BLaER1 (cell line): Measurements from ENCODE around the gene CHADL.

Experiments used
- H3K27ac ChIP-seq: shearing (Covaris generic); formaldehyde crosslinking; 2 replicates; pipeline ENCODE4 v1.8.1; 2022
- H3K27me3 ChIP-seq: shearing (Covaris generic); formaldehyde crosslinking; 2 replicates; pipeline ENCODE4 v1.8.1; 2022
- H3K36me3 ChIP-seq: shearing (Covaris generic); formaldehyde crosslinking; 2 replicates; pipeline ENCODE4 v1.8.1; 2022
- H3K4me1 ChIP-seq: shearing (Covaris generic); formaldehyde crosslinking; 2 replicates; pipeline ENCODE4 v1.8.1; 2022
- H3K4me2 ChIP-seq: shearing (Covaris generic); formaldehyde crosslinking; 2 replicates; pipeline ENCODE4 v1.8.1; 2022
- H3K4me3 ChIP-seq: shearing (Covaris generic); formaldehyde crosslinking; 2 replicates; pipeline ENCODE4 v1.8.1; 2022
- H3K9ac ChIP-seq: shearing (Covaris generic); formaldehyde crosslinking; 2 replicates; pipeline ENCODE4 v1.8.1; 2022
- H3K9me3 ChIP-seq: shearing (Covaris generic); formaldehyde crosslinking; 2 replicates; pipeline ENCODE4 v1.8.1; 2022
- H4K20me1 ChIP-seq: shearing (Covaris generic); formaldehyde crosslinking; 2 replicates; pipeline ENCODE4 v1.8.1; 2022
- Cebpa-rat ChIP-seq: shearing (Covaris generic); IDR thresholded peaks from 2 replicates; pipeline ENCODE4 v1.8.1; 2022

CHADL gene, protein sequence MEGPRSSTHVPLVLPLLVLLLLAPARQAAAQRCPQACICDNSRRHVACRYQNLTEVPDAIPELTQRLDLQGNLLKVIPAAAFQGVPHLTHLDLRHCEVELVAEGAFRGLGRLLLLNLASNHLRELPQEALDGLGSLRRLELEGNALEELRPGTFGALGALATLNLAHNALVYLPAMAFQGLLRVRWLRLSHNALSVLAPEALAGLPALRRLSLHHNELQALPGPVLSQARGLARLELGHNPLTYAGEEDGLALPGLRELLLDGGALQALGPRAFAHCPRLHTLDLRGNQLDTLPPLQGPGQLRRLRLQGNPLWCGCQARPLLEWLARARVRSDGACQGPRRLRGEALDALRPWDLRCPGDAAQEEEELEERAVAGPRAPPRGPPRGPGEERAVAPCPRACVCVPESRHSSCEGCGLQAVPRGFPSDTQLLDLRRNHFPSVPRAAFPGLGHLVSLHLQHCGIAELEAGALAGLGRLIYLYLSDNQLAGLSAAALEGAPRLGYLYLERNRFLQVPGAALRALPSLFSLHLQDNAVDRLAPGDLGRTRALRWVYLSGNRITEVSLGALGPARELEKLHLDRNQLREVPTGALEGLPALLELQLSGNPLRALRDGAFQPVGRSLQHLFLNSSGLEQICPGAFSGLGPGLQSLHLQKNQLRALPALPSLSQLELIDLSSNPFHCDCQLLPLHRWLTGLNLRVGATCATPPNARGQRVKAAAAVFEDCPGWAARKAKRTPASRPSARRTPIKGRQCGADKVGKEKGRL

GRCh38 chr22:41240377-41241132 is at the start of gene CHADL:
CHADL (minus strand) TSS chr22:41240931; CDS start chr22:41240881, 50 bp downstream.
- TF ChIP-seq Cebpa-rat = no peak
- 0 out of 2 replicates have a peak within 1 kb of the TSS, but pooled peaks have one; percentile 2 for H3K4me2 ChIP-seq
- peaks cover 7% of the 10 kb centered on the region; the same call in 1 of the 2 replicates for H4K20me1 ChIP-seq
- H3K27me3 ChIP-seq = no peaks in the 10 kb centered on the region
- no peak within 1 kb of the TSS for H3K4me3 ChIP-seq
- H3K36me3 ChIP-seq = peaks cover 23% of the 10 kb centered on the region
- H3K9ac ChIP-seq = peak within 1 kb of the TSS; percentile 19; the same call in 1 of the 2 replicates
- peaks cover 33% of the 10 kb centered on the region for H3K4me1 ChIP-seq
- H3K27ac ChIP-seq = no peak within 1 kb of the TSS
- H3K9me3 ChIP-seq = no peaks in the 10 kb centered on the region

DNA sequence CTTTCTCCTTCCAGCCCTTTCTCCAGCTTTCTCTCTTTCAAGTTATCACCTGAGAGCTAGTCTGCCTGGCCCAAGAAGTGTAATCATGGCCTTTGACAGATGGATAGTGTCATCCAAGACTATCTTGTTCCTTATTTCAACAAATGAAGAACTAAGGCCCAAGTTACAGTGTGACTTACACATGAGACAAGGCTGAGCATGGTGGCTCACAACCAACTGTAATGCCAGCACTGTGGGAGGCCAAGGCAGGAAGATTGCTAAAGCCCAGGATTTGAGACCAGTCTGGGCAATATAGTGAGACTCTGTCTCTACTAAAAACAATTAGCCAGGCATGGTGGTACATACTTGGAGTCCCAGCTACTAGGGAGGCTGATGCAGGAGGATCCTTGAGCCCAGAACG is 48.9 kb upstream of the CHADL start:
- H4K20me1 ChIP-seq = peaks cover 8% of the 10 kb centered on the region; the same call in 1 of the 2 replicates
- no peak for TF ChIP-seq Cebpa-rat
- H3K9me3 ChIP-seq = peaks cover 5% of the 10 kb centered on the region
- H3K4me1 ChIP-seq = peaks cover 22% of the 10 kb centered on the region
- H3K27ac ChIP-seq = no peak overlapping the region
- H3K4me2 ChIP-seq = no peak overlapping the region
- no peak overlapping the region for H3K4me3 ChIP-seq
- peaks cover 2% of the 10 kb centered on the region for H3K36me3 ChIP-seq
- H3K9ac ChIP-seq = no peak overlapping the region
- no peaks in the 10 kb centered on the region for H3K27me3 ChIP-seq

GRCh38 chr22:41288245-41288946 is 47.7 kb upstream of the CHADL start:
- Histone ChIP-seq H3K9ac (no peak overlapping the region), H3K36me3 (peaks cover 15% of the 10 kb centered on the region), H3K27me3 (no peaks in the 10 kb centered on the region), H3K4me2 (0 out of 2 replicates have a peak overlapping the region, but pooled peaks have one; percentile 7), H3K4me1 (peaks cover 31% of the 10 kb centered on the region), H3K4me3 (no peak overlapping the region), H3K27ac (peak overlapping the region; percentile 22; the same call in 1 of the 2 replicates), H4K20me1 (peaks cover 13% of the 10 kb centered on the region; the same call in 1 of the 2 replicates), H3K9me3 (no peaks in the 10 kb centered on the region)
- TF ChIP-seq Cebpa-rat = no peak

GRCh38 chr22:41286639-41287091 is 45.9 kb upstream of the CHADL start:
- Histone ChIP-seq H3K9me3 (no peaks in the 10 kb centered on the region), H3K27ac (peak overlapping the region; percentile 61), H3K36me3 (peaks cover 31% of the 10 kb centered on the region), H3K9ac (peak overlapping the region; percentile 66), H3K27me3 (no peaks in the 10 kb centered on the region), H3K4me3 (peak overlapping the region; percentile 96), H4K20me1 (peaks cover 26% of the 10 kb centered on the region), H3K4me1 (peaks cover 34% of the 10 kb centered on the region), H3K4me2 (peak overlapping the region; percentile 65)
- no peak for TF ChIP-seq Cebpa-rat

- Histone ChIP-seq H3K9ac (peak within 1 kb of the TSS; percentile 89), H3K36me3 (peaks cover 38% of the 10 kb centered on the region), H3K27me3 (no peaks in the 10 kb centered on the region), H3K9me3 (no peaks in the 10 kb centered on the region), H3K4me3 (peak within 1 kb of the TSS; percentile 96), H3K4me2 (peak within 1 kb of the TSS; percentile 95), H3K27ac (peak within 1 kb of the TSS; percentile 88), H3K4me1 (peaks cover 40% of the 10 kb centered on the region), H4K20me1 (peaks cover 32% of the 10 kb centered on the region)
- TF ChIP-seq Cebpa-rat = no peak
Measured at GRCh38 chr22:41285820-41286638, 45.3 kb upstream of the CHADL start, which contains the start of gene RANGAP1. RANGAP1 (minus strand) TSS chr22:41286187; CDS start chr22:41281044, 5,143 bp downstream.

GRCh38 chr22:41285441-41285819 is 44.7 kb upstream of the CHADL start:
- no peak for TF ChIP-seq Cebpa-rat

GRCh38 chr22:41284465-41284864 is 43.7 kb upstream of the CHADL start:
- Histone ChIP-seq H4K20me1 (peaks cover 46% of the 10 kb centered on the region), H3K36me3 (peaks cover 53% of the 10 kb centered on the region), H3K9me3 (no peaks in the 10 kb centered on the region), H3K27ac (no peak overlapping the region), H3K4me2 (peak overlapping the region; percentile 95), H3K27me3 (no peaks in the 10 kb centered on the region), H3K9ac (0 out of 2 replicates have a peak overlapping the region, but pooled peaks have one; percentile 89), H3K4me3 (peak overlapping the region; percentile 96), H3K4me1 (peaks cover 41% of the 10 kb centered on the region)
- TF ChIP-seq Cebpa-rat = no peak

More at GRCh38 chr22:41285441-41285819, 44.7 kb upstream of the CHADL start:
- Histone ChIP-seq H3K27me3 (no peaks in the 10 kb centered on the region), H3K9ac (peak overlapping the region; percentile 89), H3K27ac (peak overlapping the region; percentile 88), H3K36me3 (peaks cover 44% of the 10 kb centered on the region), H4K20me1 (peaks cover 38% of the 10 kb centered on the region), H3K4me2 (peak overlapping the region; percentile 95), H3K4me3 (peak overlapping the region; percentile 96), H3K4me1 (peaks cover 41% of the 10 kb centered on the region), H3K9me3 (no peaks in the 10 kb centered on the region)

GRCh38 chr22:41280854-41281253 is 40.1 kb upstream of the CHADL start:
- Histone ChIP-seq H3K27me3 (no peaks in the 10 kb centered on the region), H3K4me2 (no peak overlapping the region), H3K4me3 (no peak overlapping the region), H3K27ac (no peak overlapping the region), H4K20me1 (peaks cover 70% of the 10 kb centered on the region), H3K36me3 (peaks cover 89% of the 10 kb centered on the region), H3K9ac (no peak overlapping the region), H3K4me1 (peaks cover 25% of the 10 kb centered on the region), H3K9me3 (no peaks in the 10 kb centered on the region)
- TF ChIP-seq Cebpa-rat = no peak
